Urinary bladder (tissue), 4 donors: ENCODE results near the gene GADD45A. TPM values are rescaled to one million over a fixed set of nuclear protein-coding genes. Genes with fewer than 3 reads are reported as not detected.
"Not testable (repeated sequence)": the region's sequence is repeated elsewhere in the genome, so short reads cannot be mapped to it uniquely, and the experiment has no call there.

ENCODE experiments used
- DNase-seq: peaks from one replicate; pipeline ENCODE4 v3.0.0-alpha.2; 2015; ENCODE audit errors: extremely low spot score
- H3K27ac ChIP-seq: one replicate; pipeline ENCODE4 v1.5.1; 2013; ENCODE audit warnings: low read depth, mild to moderate bottlenecking, moderate library complexity
- H3K36me3 ChIP-seq: one replicate; pipeline ENCODE4 v1.6.1; 2013; ENCODE audit warnings: mild to moderate bottlenecking, moderate library complexity; ENCODE audit not compliant: insufficient read depth
- H3K4me1 ChIP-seq: one replicate; pipeline ENCODE4 v1.6.1; 2013; ENCODE audit warnings: mild to moderate bottlenecking, moderate library complexity; ENCODE audit not compliant: insufficient read depth
- H3K4me3 ChIP-seq: one replicate; pipeline ENCODE4 v1.5.1; 2013; ENCODE audit warnings: low read depth, low read length
- WGBS: extraction: QIAGEN DNeasy Blood & Tissue Kit; methylation state at CpG from one replicate; pipeline ENCODE4 v1.1.7; 2013; 5-methylcytosine and 5-hydroxymethylcytosine counted together
- polyA plus RNA-seq: library from polyadenylated mRNA; stranded (reverse); fragments of 200-250 nt; gene quantifications from one replicate; pipeline ENCODE4 v1.2.3, GENCODE V29; 2013
- total RNA-seq: library from RNA; depleted of rRNA; stranded (reverse); fragments of >200 nt; gene quantifications from one replicate; pipeline ENCODE4 v1.2.3, GENCODE V29; 2014
- donor health status: healthy with polysubstance abuse.
- donor health status: healthy.

The GADD45A gene
- total and polyA plus RNA-seq, 2 donors: 7.2 to 38.5 TPM

- no peaks in the 10 kb centered on the region for H3K36me3 ChIP-seq
- WGBS: 48% methylated on average over 3 of the region's 3 CpGs
- DNase-seq: no peak
- H3K4me1 ChIP-seq: no peaks in the 10 kb centered on the region
- no peak overlapping the region for H3K4me3 ChIP-seq
- H3K27ac ChIP-seq: no peak overlapping the region
Measured at GRCh38 chr1:67724928-67725560, 40.0 kb downstream of the GADD45A start.

GRCh38 chr1:67726224-67726623, 41.2 kb downstream of the GADD45A start:
- H3K4me1 ChIP-seq: no peaks in the 10 kb centered on the region
- no peaks in the 10 kb centered on the region for H3K36me3 ChIP-seq
- DNase-seq: no peak
- no peak overlapping the region for H3K4me3 ChIP-seq
- no peak overlapping the region for H3K27ac ChIP-seq

- no peak overlapping the region for H3K27ac ChIP-seq
- no peak overlapping the region for H3K4me3 ChIP-seq
- no peaks in the 10 kb centered on the region for H3K36me3 ChIP-seq
- 99% methylated on average over 2 of the region's 2 CpGs for WGBS
- H3K4me1 ChIP-seq: no peaks in the 10 kb centered on the region
- no peak for DNase-seq
Measured at GRCh38 chr1:67729872-67730271, 44.9 kb downstream of the GADD45A start.

GRCh38 chr1:67730312-67730711, 45.3 kb downstream of the GADD45A start:
- DNase-seq, H3K36me3 ChIP-seq, H3K4me1 ChIP-seq, H3K27ac ChIP-seq, H3K4me3 ChIP-seq: not testable (repeated sequence)
- 94% methylated on average over 9 of the region's 9 CpGs for WGBS

GRCh38 chr1:67731322-67731721, 46.3 kb downstream of the GADD45A start:
- Histone ChIP-seq H3K4me1 (peaks cover under 1% of the 10 kb centered on the region), H3K27ac (no peak overlapping the region), H3K36me3 (no peaks in the 10 kb centered on the region), H3K4me3 (no peak overlapping the region)
- 95% methylated on average over 2 of the region's 2 CpGs for WGBS
- no peak for DNase-seq

GRCh38 chr1:67732750-67733151, 47.8 kb downstream of the GADD45A start:
- Histone ChIP-seq H3K4me1 (peaks cover 2% of the 10 kb centered on the region), H3K4me3 (no peak overlapping the region), H3K36me3 (no peaks in the 10 kb centered on the region), H3K27ac (no peak overlapping the region)
- no peak for DNase-seq
- 65% methylated on average over 6 of the region's 6 CpGs for WGBS

- WGBS: 64% methylated on average over 4 of the region's 4 CpGs
- no peak overlapping the region for H3K27ac ChIP-seq
- peaks cover 2% of the 10 kb centered on the region for H3K4me1 ChIP-seq
- no peak for DNase-seq
- no peak overlapping the region for H3K4me3 ChIP-seq
- H3K36me3 ChIP-seq: no peaks in the 10 kb centered on the region
Measured at GRCh38 chr1:67733681-67734322, 48.8 kb downstream of the GADD45A start.

- no peak overlapping the region for H3K27ac ChIP-seq
- no peaks in the 10 kb centered on the region for H3K36me3 ChIP-seq
- peaks cover 2% of the 10 kb centered on the region for H3K4me1 ChIP-seq
Measured at GRCh38 chr1:67734323-67734690, 49.3 kb downstream of the GADD45A start.

GRCh38 chr1:67735206-67735605, 50.2 kb downstream of the GADD45A start:
- Histone ChIP-seq H3K36me3 (no peaks in the 10 kb centered on the region), H3K4me1 (peaks cover 3% of the 10 kb centered on the region), H3K27ac (no peak overlapping the region), H3K4me3 (no peak overlapping the region)
- WGBS: 47% methylated on average over 3 of the region's 3 CpGs
- DNase-seq: no peak

More at GRCh38 chr1:67734323-67734690, 49.3 kb downstream of the GADD45A start:
- no peak for DNase-seq
- no peak overlapping the region for H3K4me3 ChIP-seq
- WGBS: 88% methylated on average over 3 of the region's 3 CpGs

GRCh38 chr1:67735806-67736627, 51.0 kb downstream of the GADD45A start:
- no peaks in the 10 kb centered on the region for H3K36me3 ChIP-seq
- H3K27ac ChIP-seq: peak overlapping the region; percentile 70
- 21% methylated on average over 11 of the region's 11 CpGs for WGBS
- peak; percentile 60 for DNase-seq
- no peak overlapping the region for H3K4me3 ChIP-seq
- H3K4me1 ChIP-seq: peaks cover 4% of the 10 kb centered on the region

GRCh38 chr1:67736750-67737149, 51.7 kb downstream of the GADD45A start:
- Histone ChIP-seq H3K27ac (peak overlapping the region; percentile 70), H3K4me1 (peaks cover 4% of the 10 kb centered on the region), H3K36me3 (no peaks in the 10 kb centered on the region), H3K4me3 (no peak overlapping the region)
- 89% methylated on average over 3 of the region's 3 CpGs for WGBS
- DNase-seq: no peak

GRCh38 chr1:67737875-67738274, 52.9 kb downstream of the GADD45A start:
- no peak for DNase-seq
- Histone ChIP-seq H3K4me3 (no peak overlapping the region), H3K4me1 (peaks cover 4% of the 10 kb centered on the region), H3K36me3 (no peaks in the 10 kb centered on the region), H3K27ac (no peak overlapping the region)
- WGBS: 98% methylated on average over 3 of the region's 3 CpGs
